Measurements from ENCODE around the gene SIRT6.
"Not testable (repeated sequence)": the region's sequence is repeated elsewhere in the genome, so short reads cannot be mapped to it uniquely, and the experiment has no call there.

The SIRT6 gene

GRCh38 chr19:4198467-4199126 is 16.2 kb upstream of the SIRT6 start:
- no peak for DNase-seq

GRCh38 chr19:4197625-4198466 is 15.5 kb upstream of the SIRT6 start:
- peak; percentile 22 for DNase-seq

- no peak for DNase-seq
These were observed 14.9 kb upstream of the SIRT6 start for GRCh38 chr19:4197228-4197624.

GRCh38 chr19:4196587-4197148 is 14.3 kb upstream of the SIRT6 start:
- no peak for DNase-seq

- no peak for DNase-seq
These were observed 13.6 kb upstream of the SIRT6 start for GRCh38 chr19:4196009-4196408.

- no peak for DNase-seq
These were observed 12.0 kb upstream of the SIRT6 start for GRCh38 chr19:4194353-4194752.

- DNase-seq: not testable (repeated sequence)
These were observed 10.2 kb upstream of the SIRT6 start for GRCh38 chr19:4192537-4192936.

GRCh38 chr19:4189641-4190040 is 7.3 kb upstream of the SIRT6 start:
- no peak for DNase-seq

- no peak for DNase-seq
These were observed 5.2 kb upstream of the SIRT6 start for GRCh38 chr19:4187313-4188122.

GRCh38 chr19:4186087-4186993 is 4.0 kb upstream of the SIRT6 start:
- DNase-seq: peak; percentile 77

GRCh38 chr19:4185413-4186086 is 3.2 kb upstream of the SIRT6 start:
- no peak for DNase-seq

- no peak for DNase-seq
These were observed 2.5 kb upstream of the SIRT6 start for GRCh38 chr19:4184718-4185352.

GRCh38 chr19:4183967-4184717 is 1.8 kb upstream of the SIRT6 start:
- peak; percentile 95 for DNase-seq

- no peak for DNase-seq
These were observed 1.3 kb downstream of the SIRT6 start for GRCh38 chr19:4181053-4181508.

GRCh38 chr19:4178990-4179389 is 3.4 kb downstream of the SIRT6 start:
- no peak for DNase-seq

GRCh38 chr19:4177146-4177545 is 5.2 kb downstream of the SIRT6 start:
- DNase-seq: no peak

- DNase-seq: no peak
These were observed 6.8 kb downstream of the SIRT6 start for GRCh38 chr19:4175669-4175931.

GRCh38 chr19:4174895-4175668 is 7.3 kb downstream of the SIRT6 start:
- DNase-seq: no peak

- DNase-seq: no peak
These were observed 8.0 kb downstream of the SIRT6 start for GRCh38 chr19:4174213-4174894.

Data from NCI-H2171 treated with DMSO at 0.1 percent for 48 hours (cell line).